GM20000 (cell line): ENCODE data around the gene FNIP2.

Source experiments
- DNase-seq: peaks from one replicate; pipeline ENCODE4 v3.0.0; 2012; ENCODE audit warnings: low spot score
- CTCF ChIP-seq: IDR thresholded peaks from 2 replicates; pipeline ENCODE4 v1.5.1; 2012; ENCODE audit warnings: mild to moderate bottlenecking, control low read depth; ENCODE audit errors: extremely low read depth, missing control alignments

Gene FNIP2

DNA sequence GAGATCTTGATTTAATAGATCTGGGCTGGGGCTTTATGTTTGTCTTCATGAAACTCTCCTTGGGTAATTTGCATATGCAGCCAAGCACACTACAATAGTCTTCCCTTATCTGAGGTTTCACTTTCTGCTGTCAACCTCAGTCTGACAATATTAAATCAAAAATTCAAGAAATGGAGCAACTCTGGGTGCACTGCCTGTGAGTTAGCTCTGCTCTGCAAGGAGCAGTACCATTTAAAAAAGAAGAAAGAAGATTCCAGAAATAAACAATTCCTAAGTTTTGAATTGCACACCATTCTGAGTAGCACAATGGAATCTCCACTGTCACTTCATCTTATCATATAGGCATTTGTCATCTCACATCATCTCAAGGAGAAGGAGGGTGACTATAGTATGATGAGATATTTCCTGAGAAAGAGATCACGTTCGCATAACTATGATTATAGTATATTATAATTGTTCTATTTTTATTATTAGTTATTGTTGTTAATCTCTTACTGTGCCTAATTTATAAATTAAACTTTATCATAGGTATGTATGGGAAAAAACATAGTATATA is 9.4 kb downstream of the FNIP2 start:
- peak; percentile 30 for DNase-seq
- no peak for TF ChIP-seq CTCF

- TF ChIP-seq CTCF = no peak
- DNase-seq = no peak
Observed at GRCh38 chr4:158778712-158779111, 9.9 kb downstream of the FNIP2 start.

- no peak for TF ChIP-seq CTCF
- DNase-seq = no peak
Observed at GRCh38 chr4:158781963-158782362, 13.1 kb downstream of the FNIP2 start.

DNA sequence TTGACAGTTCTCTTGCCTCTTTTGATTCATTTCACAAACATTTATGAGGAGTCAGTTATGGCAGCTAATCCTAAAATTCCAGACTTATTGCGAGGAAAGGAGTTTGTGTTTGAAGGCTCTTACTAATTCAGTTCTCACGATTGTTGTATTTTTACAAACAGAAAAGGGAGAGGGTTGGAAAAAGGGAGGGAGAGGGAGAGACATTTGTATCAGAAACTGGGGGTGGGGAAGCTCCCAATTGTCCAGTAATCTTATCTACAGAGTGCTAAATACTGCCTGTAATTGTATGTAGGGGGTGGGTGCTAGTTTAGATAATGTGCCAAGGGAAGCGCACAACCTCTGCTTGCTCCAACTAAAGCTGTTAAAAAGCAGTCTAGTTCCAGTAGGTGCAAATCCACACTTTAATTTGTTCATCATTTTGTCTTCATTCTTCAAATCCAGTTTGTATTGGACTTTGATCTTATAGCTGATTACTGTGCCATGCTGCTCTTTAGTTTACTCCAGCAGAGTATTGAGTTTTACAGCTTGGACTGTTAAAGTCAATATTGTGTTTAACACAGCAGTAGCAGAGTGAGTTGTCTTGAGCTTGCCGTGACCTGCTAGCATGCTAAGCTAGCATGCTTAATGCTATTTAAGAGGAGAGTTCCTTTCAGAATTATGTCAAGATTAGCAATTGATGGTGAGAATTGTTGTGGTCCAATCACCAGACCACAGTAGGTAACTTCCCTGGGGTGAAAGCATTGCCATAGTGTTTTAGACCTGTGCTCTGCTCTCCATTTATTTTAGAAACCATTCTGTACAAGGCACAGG is 13.9 kb downstream of the FNIP2 start:
- no peak for DNase-seq
- TF ChIP-seq CTCF = no peak

DNA sequence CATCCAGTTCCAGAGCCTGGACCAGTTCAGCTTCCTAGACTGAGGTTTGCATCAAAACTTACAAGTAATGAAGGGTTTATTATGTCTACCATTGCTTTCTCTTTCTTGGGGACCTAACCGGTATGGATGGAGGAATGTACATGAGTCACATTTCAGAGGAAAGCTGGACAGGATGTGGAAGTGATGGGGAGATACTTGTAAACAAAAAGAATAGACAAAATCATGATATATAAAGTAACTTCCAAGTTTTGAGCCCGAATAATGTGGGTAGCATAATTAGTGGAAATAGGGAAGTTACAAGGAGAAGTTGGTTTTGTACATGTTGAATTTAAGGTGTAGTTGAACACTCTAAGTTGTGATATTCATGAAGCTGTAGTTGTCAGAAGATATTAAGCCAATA is 15.0 kb downstream of the FNIP2 start:
- no peak for DNase-seq
- TF ChIP-seq CTCF = no peak

GRCh38 chr4:158785718-158786117 is 16.9 kb downstream of the FNIP2 start:
- DNase-seq = no peak
- no peak for TF ChIP-seq CTCF

DNA sequence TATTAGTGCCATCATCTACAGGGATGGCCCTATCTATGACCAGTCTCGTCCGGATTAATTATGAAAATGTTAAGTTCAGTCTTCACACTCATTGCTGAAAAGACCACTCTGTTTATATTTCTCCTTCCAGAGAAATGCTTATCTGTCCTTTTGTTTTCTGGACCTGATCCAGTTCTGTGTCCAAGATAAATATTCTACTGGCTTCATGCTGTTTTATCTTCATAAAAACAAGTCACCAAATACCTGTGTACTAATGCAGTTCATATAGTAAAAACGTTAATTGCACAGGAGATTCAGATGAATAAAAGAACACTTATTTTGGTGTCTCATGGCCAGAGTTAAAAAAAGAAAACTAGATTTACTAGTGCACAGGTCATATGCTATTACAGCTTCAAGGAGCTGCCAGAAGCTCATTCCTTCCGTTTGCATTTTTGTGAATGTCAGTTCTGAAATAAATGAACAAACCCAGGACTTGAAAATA is 17.3 kb downstream of the FNIP2 start:
- TF ChIP-seq CTCF = no peak
- DNase-seq = no peak
